GF-D8 (cell line): ENCODE results near the gene RPP38.

Source experiments
- DNase-seq: peaks from one replicate; lab custom pipeline; 2025; lab: John Stamatoyannopoulos, UW

Gene RPP38

GRCh38 chr10:15112657-15113056 lies 15.5 kb downstream of the RPP38 start:
- no peak for DNase-seq

DNA sequence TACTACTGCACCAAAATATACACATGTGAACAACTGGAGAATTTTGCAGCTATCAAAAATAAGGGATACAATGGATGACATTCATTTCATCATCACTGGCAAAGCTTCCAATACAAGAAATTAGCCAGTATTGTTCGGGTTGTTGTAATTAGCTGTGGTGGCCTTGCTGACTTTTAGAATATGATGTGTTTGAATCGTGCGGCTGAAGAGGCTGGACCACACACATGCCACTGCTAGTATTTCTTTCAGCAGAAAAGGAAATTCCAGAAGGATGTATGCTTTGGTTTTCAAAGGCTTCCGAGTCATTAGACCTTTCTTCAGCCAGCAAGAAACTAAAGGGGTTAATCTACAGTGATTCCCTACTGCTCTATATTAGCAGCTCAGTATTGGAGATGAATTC lies 16.6 kb downstream of the RPP38 start:
- DNase-seq: no peak

- DNase-seq: no peak
Measured at GRCh38 chr10:15116225-15116624, 19.1 kb downstream of the RPP38 start.

DNA sequence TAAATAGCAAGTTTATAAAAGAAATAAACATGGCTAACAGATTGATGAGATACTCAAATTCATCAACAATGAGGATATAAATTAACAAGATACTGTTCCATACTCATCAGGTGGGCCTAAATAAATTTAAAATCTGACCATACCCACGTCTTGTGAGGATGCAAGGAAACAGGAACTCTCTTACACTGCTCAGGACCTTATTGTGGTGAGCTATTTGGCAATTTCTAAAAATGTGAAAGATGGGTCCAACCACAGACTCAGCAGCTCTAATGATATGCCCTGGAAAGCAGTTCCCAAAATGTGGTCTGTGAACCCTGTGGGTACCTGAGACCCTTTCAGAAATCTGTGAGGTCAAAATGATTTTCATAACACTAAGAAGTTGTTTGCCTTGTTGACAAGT lies 21.5 kb downstream of the RPP38 start:
- peak; percentile 15 for DNase-seq

DNA sequence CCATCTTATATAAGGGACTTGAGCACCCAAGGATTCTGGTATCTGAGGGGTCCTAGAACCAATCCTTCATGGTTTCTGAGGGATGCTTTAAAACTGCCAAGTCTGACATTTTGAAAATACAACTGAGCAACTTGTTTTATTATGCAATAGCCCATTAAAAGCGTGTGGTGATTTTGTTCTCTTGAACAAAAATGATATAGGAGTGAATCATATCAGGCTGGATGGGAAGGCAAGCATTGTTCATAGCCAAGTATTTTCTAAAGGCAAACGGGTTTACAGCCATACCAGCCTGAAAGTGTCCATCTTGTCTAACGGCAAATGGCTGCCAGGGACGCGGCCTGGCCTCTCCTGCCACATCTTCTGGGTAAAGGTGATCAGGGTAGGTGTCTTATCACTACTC lies 23.4 kb downstream of the RPP38 start:
- DNase-seq: no peak

DNA sequence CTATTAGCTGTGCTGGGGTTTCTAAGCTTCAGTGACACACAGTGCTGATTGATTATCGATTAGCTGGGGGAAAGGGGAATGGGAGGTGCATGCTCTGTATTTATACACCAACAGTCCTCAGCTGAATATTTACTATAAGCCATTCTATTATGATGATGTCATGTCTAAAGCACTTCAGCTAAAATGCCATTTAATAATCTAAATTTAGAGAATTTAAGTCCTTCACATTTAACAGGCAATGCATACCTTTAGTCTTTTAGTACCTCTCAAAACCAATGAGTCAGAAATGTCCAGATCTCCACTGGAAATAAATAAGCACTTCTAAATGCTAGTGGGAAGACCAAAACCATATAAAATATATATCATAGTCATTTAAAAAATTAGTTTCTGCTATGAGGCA lies 24.6 kb downstream of the RPP38 start:
- DNase-seq: no peak

- DNase-seq: no peak
Measured at GRCh38 chr10:15122477-15123030, 25.4 kb downstream of the RPP38 start.

DNA sequence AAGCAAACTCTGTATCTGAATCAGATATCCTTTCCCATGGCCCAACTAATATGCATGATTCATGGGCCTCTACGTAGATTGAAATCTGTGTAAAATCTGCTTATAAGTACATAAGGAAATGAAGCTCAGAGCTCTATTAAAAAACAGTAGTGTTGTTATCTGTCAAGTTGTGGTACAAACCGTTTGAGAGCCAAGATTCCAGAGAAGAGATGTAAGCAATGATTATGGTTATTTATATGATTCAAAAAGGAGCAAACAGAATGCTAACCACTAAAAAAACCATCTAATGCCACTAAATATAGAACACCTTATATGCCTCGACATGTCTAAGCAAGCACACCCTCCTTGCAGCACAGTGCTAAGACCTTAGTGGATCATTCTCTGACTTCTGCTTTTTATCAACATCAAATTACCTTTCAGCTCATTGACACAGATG lies 26.6 kb downstream of the RPP38 start:
- DNase-seq: no peak

DNA sequence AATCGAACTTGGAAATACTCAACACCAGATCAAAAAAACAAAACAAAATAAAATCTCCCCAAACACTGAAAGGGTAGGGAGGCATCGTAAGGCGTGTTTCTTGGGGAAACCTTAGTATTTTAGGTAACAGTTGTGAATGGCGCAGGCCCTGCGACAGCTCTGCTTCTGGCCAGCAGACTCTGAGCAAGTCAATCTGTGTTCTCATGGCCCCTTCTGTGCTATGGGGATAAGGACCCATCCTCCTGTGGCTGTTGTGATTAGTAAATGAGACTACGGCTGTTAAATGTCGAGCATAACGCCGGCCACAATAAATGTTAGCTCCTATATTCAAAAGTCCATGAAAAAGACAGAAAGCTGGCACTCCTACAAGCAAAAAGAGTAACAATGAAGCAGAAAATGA lies 27.0 kb downstream of the RPP38 start:
- no peak for DNase-seq

GRCh38 chr10:15124908-15125307 lies 27.8 kb downstream of the RPP38 start:
- no peak for DNase-seq

DNA sequence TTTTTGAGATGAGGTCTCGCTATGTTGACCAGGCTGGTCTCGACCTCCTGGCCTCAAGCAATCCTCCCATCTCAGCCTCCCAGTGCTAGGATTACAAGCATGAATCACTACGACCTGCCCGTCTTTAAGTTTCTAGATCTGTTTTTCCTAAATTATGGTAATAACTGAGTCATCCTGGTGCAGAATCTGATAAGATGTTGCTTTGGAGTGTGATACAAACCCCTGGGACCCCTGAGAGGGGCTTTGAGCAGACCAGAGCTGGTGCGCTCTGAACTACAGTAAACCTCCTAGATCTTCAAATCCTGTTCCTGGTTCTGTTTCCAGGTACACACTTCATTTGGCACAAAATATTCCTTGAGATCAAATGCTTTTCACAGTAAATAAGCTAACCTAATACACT lies 34.2 kb downstream of the RPP38 start:
- DNase-seq: no peak

DNA sequence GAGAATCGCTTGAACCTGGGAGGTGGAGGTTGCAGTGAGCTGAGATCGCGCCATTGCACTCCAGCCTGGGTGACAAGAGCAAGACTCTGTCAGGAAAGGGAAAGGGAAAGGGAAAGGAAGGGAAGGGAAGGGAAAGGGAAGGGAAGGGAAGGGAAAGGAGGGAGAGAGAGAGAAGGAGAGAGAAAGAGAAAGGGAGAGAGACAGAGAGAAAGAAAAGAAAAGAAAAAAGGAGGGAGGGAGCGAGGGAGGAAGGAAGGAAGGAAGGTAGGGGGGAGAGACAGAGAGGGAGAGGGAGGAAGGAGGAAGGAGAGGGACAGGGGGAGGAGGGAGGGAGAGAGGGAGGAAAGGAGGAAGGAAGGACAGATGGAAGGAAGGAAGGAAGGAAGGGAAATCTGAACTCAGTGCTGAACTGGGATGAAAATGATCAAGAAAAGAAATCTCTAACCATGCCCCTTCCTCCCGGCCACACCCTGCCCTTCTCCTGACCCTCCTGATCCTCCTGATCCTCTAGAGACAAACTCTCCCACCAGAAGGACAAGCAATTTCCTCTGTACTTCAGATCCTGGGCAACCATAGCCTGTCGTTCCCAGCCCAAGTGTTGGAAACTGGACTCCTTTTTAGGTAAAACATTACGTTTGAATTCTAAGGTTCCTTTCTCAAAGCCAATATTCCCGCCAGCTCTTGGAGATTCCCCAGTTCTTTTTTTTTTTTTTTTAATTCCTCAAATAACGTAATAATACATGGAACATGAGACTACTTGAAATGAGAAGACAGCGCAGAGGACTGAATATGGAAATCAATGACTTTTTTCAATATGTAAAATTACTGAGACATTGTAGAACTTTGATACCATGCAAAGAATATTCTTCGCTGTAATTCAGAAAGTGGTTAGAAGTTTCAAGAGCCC lies 39.2 kb downstream of the RPP38 start:
- no peak for DNase-seq

DNA sequence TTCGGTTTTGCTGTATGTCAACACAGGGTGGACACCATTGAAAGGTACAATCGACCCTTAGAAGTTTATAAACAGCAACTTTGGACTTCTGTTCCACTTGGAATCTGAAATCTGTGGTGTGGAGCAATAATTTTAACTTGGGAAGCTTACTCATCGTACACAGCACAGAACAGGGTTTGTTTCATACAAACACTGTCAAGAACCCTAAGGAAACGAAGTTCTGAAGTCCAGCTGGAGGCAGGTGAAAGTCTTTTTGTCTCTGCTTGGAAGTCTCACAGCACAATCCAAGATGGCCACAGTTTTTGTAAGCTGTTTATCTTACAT lies 39.8 kb downstream of the RPP38 start:
- DNase-seq: no peak

DNA sequence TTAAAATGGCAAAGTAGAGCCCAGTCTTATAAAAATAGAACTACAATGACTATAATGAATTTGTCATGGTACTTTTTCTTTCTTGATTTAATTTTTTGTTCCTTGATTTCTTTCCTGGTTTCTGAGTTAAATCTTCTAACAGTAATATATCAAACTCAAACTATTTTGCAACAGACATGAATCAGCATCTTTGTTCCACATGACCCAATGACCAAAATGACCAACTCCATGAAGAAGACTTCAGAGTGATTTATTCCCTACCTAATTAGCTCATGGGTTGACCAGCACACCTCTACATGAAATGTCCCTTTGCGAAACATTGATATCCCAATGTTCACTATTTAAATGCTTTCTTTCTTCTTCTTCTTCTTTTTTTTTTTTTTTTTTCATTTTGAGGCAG lies 40.5 kb downstream of the RPP38 start:
- DNase-seq: no peak

DNA sequence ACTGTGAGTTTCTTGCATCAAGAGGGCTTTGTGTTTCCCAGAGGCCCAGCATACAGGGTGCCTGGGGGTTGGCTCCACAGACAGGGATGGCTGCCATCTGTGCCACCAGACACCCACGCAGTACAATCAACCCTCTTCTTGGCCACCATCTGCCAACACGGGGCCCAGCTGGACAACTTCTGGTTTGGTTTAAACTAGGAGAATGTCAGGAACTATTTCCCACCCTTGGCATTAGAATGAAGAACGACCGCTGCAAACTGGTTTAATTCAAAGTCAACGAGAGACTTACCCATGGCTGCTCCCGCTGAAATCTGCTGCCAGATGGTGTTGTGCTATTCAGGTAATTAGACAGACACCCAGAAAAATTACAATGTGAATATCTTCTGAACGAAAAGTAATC lies 43.5 kb downstream of the RPP38 start:
- no peak for DNase-seq

DNA sequence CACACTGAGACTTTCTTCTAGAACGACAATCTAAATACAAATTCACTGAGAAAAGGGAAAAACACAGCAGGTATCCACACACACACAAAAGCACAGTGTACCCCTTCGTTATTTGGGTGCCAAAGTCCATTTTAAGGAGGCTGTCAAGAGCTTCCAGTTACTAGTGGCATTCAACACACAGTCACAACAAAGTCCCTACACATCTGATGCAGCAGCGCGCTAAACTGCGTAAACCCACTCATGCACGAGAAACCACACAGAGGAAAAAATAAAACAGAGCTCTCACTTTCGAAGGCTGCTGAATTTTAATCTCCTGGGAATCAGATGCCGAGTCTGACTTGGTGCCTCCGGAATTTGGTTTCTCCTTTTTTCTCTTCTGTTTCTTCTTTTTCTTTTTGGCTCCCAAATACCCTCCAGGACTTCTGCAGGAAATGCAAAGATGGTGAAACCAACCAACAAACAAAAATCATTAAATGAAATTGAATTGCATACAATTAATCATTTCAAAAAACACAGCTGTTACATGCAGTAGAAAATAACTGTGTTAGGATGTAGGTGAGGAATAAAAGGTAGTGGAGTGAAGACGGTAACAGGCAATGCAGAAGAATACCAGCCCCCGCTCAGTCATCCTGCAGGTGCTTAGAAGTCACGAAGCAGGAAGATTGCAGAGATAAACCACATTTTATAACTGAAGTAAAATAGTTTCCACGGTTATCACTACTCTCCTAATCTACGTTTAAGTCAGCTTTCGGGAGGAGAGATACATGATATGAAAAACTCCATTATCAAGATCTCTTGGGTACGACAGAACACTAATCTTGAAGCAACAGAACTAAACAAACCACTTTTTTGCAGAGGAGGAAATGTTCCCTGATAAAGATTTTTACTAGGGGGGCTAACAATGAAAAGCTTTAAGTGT lies 44.2 kb downstream of the RPP38 start:
- DNase-seq: no peak

DNA sequence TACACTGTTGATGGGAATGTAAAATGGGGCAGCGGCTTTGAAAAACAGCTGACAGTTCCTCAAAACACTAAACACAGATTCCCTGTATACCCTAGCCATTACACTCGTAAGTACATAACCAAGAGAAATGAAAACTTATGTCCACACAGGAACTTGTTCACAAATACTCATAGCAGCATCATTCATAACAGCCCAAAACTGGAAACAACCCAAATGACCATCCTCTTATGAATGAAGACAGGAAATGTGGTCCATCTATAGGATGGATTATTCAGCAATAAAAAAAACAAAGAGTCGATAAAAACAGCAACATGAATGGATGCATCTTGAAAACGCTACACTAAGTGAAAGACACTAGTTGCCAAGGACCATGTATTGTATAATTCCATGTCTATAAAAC lies 47.6 kb downstream of the RPP38 start:
- no peak for DNase-seq

DNA sequence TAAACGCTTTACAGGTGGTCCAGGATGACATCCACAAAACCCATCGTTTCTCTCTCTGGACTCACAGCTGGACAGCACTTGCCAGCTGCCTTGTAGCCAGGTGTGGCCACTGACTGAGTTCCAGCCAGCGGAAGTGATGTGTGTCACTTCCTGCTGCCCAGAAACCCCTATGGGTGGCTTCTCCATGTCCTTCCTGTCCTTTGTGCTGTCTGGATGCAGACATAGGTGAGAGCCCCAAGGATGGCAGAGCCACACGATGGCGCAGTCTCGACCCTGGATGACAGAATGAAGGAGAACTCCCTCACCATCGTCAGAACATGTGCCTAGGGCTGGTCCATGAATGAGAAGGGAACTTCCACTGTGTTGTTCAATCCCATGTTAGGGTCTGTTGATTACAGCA lies 49.2 kb downstream of the RPP38 start:
- no peak for DNase-seq

DNA sequence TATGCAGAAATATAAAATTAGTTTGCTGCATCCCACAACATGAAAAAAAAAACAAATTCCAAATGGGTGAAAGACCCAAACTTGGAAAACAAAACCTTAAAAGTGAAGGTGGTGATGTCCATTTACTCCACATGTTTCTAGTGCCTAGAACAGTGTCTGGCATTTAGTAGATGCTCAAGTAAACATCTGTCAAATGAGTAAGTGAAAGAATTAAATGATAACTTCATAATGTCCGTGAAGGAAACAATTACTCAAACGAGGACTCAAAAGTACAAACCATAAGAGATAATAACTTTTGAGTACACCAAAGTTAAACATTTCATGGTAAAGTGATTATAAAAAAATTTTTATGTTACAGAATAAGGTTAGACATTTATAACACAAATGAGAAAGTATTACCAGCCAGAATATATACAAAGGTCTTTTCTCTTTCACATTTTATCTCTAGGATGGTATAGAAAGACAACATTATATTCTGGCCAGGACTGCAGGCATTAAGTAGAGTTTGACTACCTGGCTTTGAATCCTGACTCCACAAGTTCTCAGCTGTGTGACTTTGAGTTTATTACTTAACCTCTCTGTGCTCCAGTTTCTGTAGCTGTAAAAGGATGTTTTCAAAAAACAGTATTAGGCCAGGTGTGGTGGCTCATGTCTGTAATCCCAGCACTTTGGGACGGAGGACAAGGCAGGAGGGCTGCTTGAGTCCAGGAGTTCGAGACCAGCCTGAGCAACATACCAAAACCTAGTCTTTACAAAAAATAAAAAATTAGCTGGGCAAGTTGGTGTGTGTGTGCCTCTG lies 50.6 kb downstream of the RPP38 start:
- DNase-seq: no peak

DNA sequence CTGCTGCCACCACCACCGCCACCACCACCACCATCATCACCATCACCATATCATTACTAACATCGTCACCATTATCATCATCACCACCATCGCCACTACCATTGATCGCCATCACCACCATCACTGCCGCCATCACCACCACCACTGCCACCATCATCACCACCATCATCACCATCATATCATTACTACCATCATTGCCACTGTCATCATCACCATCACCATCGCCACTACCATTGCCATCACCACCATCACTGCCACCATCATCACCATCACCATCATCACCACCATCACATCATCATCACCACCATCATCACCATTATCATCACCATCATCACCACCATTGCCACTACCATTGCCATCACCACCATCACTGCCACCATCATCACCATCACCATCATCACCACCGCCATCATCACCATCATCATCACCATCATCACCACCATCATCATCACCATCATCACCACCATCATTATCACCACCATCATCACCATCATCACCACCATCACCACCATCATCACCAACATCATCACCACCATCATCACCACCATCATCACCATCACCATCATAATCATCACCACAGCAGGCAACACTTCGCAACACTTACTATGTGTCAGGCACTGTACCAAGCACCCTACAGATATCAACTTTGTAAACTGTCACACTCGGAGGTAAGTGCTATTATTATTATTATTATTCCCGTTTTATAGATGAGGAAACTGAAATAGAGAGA lies 52.1 kb downstream of the RPP38 start:
- DNase-seq: no peak

GRCh38 chr10:15150563-15150962 lies 53.4 kb downstream of the RPP38 start:
- DNase-seq: no peak
